Ovary (tissue), 9 donors: ENCODE results near the gene SNAP23. TPM values are rescaled to one million over a fixed set of nuclear protein-coding genes. Genes with fewer than 3 reads are reported as not detected.

Experiments
- DNase-seq, 5 donors: peaks; one replicate each; pipeline ENCODE4 v3.0.0-alpha.2; 2019 to 2020
- H3K27ac ChIP-seq, 2 donors: fragments of 200-600 bp; one replicate each; pipeline versions ENCODE4 v1.5.1 to v1.8.0; 2019 to 2022
- H3K27me3 ChIP-seq: fragments of 200-600 bp; one replicate; pipeline ENCODE4 v1.8.0; 2022
- H3K36me3 ChIP-seq: fragments of 200-600 bp; sonication (generic); one replicate; pipeline ENCODE4 v1.5.1; 2019
- H3K4me1 ChIP-seq: one replicate; pipeline ENCODE4 v1.8.1; 2013; ENCODE audit warnings: mild to moderate bottlenecking, moderate library complexity; ENCODE audit not compliant: insufficient read depth
- H3K4me3 ChIP-seq: fragments of 200-600 bp; sonication (generic); one replicate; pipeline ENCODE4 v1.5.1; 2017
- H3K9me3 ChIP-seq, 2 donors: fragments of 200-600 bp in 1 of 2; sonication (generic) in 1 of 2; one replicate each; pipeline versions ENCODE4 v1.5.1 to v1.8.1; 2013 to 2019; ENCODE audit warnings: mild to moderate bottlenecking in 1 of 2, moderate library complexity in 1 of 2
- EP300 ChIP-seq: sonication (generic); formaldehyde crosslinking; IDR thresholded peaks from one replicate; pipeline ENCODE4 v1.6.1; 2017; ENCODE audit warnings: antibody characterized with exemption
- POLR2A ChIP-seq: fragments of 450-650 bp; IDR thresholded peaks from one replicate; pipeline ENCODE4 v1.6.1; 2017; ENCODE audit warnings: antibody characterized with exemption, mild to moderate bottlenecking, moderate library complexity
- WGBS, 3 donors: extraction: QIAGEN DNeasy Blood & Tissue Kit in 1 of 3; methylation state at CpG; one replicate each; pipeline versions ENCODE4 v1.1.5 to v1.1.7; 2013 to 2017; 5-methylcytosine and 5-hydroxymethylcytosine counted together
- intact Hi-C, 4 donors: fragments of 100-400 bp; cut with DNase I; formaldehyde crosslinking; loops; one replicate each; pipeline versions ENCODE4 v1.11.0 to v1.15.1; 2022 to 2023
- polyA plus RNA-seq, 2 donors: library from polyadenylated mRNA; stranded (reverse); fragments of 200-250 nt in 1 of 2; fragments of 350-450 nt in 1 of 2; fragmentation: Illumina TruSeq in 1 of 2; extraction: RNeasy Lipid Tissue Mini Kit (QIAGEN cat#74804) in 1 of 2; gene quantifications; one replicate each; pipeline ENCODE4 v1.2.3, GENCODE V29; 2013 to 2014
- total RNA-seq, 7 donors: library from RNA; depleted of rRNA in 2 of 7; stranded (reverse); fragments of >200 nt in 2 of 7; fragmentation: NEBNext Ultra II Directional in 3 of 7; extraction: Animal tissue kit (Norgen Biotek cat#: 25700) in 3 of 7; gene quantifications; one replicate each; pipeline versions ENCODE4 v1.1.0 to v1.2.4, GENCODE V29; 2016 to 2023
- TF ChIP-seq, protein P1 (sequence below), 3 donors: fragments of 450-650 bp in 2 of 3; fragments of 200-600 bp in 1 of 3; IDR thresholded peaks; one replicate each; pipeline versions ENCODE4 v1.5.1 to v1.8.0; 2016 to 2022; ENCODE audit warnings: antibody characterized with exemption in 3 of 3, mild to moderate bottlenecking in 1 of 3
- donor health status: DM: no; HTN: no; CAD: no; lungs with moderate emphysema.
- donor health status: DM: no; HTN: no; CAD: no.
- donor health status: Bipolar disorder and iron deficiency.
- donor health status: DM: yes; HTN: yes; CAD: no.
- donor health status: DM: no; HTN: no; CAD: no.
- donor health status: DM: yes; HTN: yes; CAD: no.

The SNAP23 gene
- total and polyA plus RNA-seq, 9 donors, result 37.9 to 93.0 (median 53.0) TPM

- Histone ChIP-seq H3K4me3 (no peak overlapping the region), H3K4me1 (peaks cover 29% of the 10 kb centered on the region), H3K27me3 (no peaks in the 10 kb centered on the region), H3K27ac (peak overlapping the region in 1 of 2 donors; percentile 13), H3K36me3 (no peaks in the 10 kb centered on the region), H3K9me3 (no peaks in the 10 kb centered on the region)
- intact Hi-C loops, result no loop called here
- 49 to 67% (median 52%) methylated on average over 2 of the region's 2 CpGs for WGBS, 3 donors
- no peak for DNase-seq
- TF ChIP-seq, protein P1, sequence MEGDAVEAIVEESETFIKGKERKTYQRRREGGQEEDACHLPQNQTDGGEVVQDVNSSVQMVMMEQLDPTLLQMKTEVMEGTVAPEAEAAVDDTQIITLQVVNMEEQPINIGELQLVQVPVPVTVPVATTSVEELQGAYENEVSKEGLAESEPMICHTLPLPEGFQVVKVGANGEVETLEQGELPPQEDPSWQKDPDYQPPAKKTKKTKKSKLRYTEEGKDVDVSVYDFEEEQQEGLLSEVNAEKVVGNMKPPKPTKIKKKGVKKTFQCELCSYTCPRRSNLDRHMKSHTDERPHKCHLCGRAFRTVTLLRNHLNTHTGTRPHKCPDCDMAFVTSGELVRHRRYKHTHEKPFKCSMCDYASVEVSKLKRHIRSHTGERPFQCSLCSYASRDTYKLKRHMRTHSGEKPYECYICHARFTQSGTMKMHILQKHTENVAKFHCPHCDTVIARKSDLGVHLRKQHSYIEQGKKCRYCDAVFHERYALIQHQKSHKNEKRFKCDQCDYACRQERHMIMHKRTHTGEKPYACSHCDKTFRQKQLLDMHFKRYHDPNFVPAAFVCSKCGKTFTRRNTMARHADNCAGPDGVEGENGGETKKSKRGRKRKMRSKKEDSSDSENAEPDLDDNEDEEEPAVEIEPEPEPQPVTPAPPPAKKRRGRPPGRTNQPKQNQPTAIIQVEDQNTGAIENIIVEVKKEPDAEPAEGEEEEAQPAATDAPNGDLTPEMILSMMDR (IDR thresholded peaks at IDR 0.05), result no peak
- TF ChIP-seq EP300 (no peak), POLR2A (no peak)
Measured at GRCh38 chr15:42578984-42579537, 83.6 kb downstream of the SNAP23 start.

GRCh38 chr15:42581272-42581730, 85.9 kb downstream of the SNAP23 start:
- Histone ChIP-seq H3K9me3 (no peaks in the 10 kb centered on the region), H3K36me3 (no peaks in the 10 kb centered on the region), H3K27ac (peak overlapping the region; percentile 27 to 65), H3K4me1 (peaks cover 27% of the 10 kb centered on the region), H3K27me3 (no peaks in the 10 kb centered on the region), H3K4me3 (peak overlapping the region; percentile 37)
- peak; percentile 81 to 86 (median 84) for DNase-seq
- WGBS, 3 donors, result 2% methylated on average over 37 of the region's 37 CpGs
- intact Hi-C loops, result loop anchor here in 1 of 4 donors (10.0 kb wide), 1 partner anchor 54 kb away; no protein-coding TSS in a partner anchor
- TF ChIP-seq EP300 (no peak), POLR2A (peak; percentile 25)
- TF ChIP-seq, protein P1 (IDR thresholded peaks at IDR 0.05), result no peak

Other genes with a start within 250 kb of the SNAP23 start
- gene GANC, start 222.4 kb upstream of the SNAP23 start, total RNA-seq, result 10 to 100 TPM; 13.7 to 31.5 (median 28.8) TPM
- 10 to 100 TPM in 1 of 2 donors, 1 to 10 TPM in 1; 10.0 to 28.1 TPM for gene GANC, start 222.4 kb upstream of the SNAP23 start, polyA plus RNA-seq
- gene TMEM87A, start 222.2 kb upstream of the SNAP23 start, total RNA-seq, result 10 to 100 TPM; 31.4 to 53.3 (median 43.0) TPM
- gene TMEM87A, start 222.2 kb upstream of the SNAP23 start, polyA plus RNA-seq, result 10 to 100 TPM; 34.1 to 74.3 TPM
- 10 to 100 TPM in 3 of 7 donors, 1 to 10 TPM in 4; 6.4 to 19.1 (median 8.0) TPM for gene CAPN3, start 136.1 kb upstream of the SNAP23 start, total RNA-seq
- 10 to 100 TPM in 1 of 2 donors, 1 to 10 TPM in 1; 7.9 to 14.1 TPM for gene CAPN3, start 136.1 kb upstream of the SNAP23 start, polyA plus RNA-seq
- gene ZNF106, start 4.5 kb upstream of the SNAP23 start, total RNA-seq, result 10 to 100 TPM; 27.5 to 59.0 (median 43.4) TPM
- 10 to 100 TPM; 12.2 to 44.1 TPM for gene ZNF106, start 4.5 kb upstream of the SNAP23 start, polyA plus RNA-seq
- gene LRRC57, start 53.2 kb downstream of the SNAP23 start, total RNA-seq, result 10 to 100 TPM; 13.2 to 28.7 (median 17.7) TPM
- gene LRRC57, start 53.2 kb downstream of the SNAP23 start, polyA plus RNA-seq, result 10 to 100 TPM in 1 of 2 donors, 1 to 10 TPM in 1; 7.9 to 19.2 TPM
- 10 to 100 TPM; 11.1 to 22.9 (median 17.8) TPM for gene HAUS2, start 53.2 kb downstream of the SNAP23 start, total RNA-seq
- 10 to 100 TPM; 13.2 to 18.7 TPM for gene HAUS2, start 53.2 kb downstream of the SNAP23 start, polyA plus RNA-seq
- 10 to 100 TPM; 14.8 to 40.3 (median 29.8) TPM for gene STARD9, start 80.0 kb downstream of the SNAP23 start, total RNA-seq
- gene STARD9, start 80.0 kb downstream of the SNAP23 start, polyA plus RNA-seq, result 10 to 100 TPM; 11.3 to 13.8 TPM
- 10 to 100 TPM; 16.9 to 50.6 (median 27.1) TPM for gene CDAN1, start 241.5 kb downstream of the SNAP23 start, total RNA-seq
- gene CDAN1, start 241.5 kb downstream of the SNAP23 start, polyA plus RNA-seq, result 10 to 100 TPM in 1 of 2 donors, 1 to 10 TPM in 1; 7.5 to 20.9 TPM